ENCODE results near the gene KLHL15. TPM values are rescaled to one million over a fixed set of nuclear protein-coding genes. Genes with fewer than 3 reads are reported as not detected.

The KLHL15 gene
- total RNA-seq, 1 experiment from 2014 or later, result 12.0 TPM

- no peak for TF ChIP-seq CTCF (conservative IDR thresholded peaks at IDR 0.05; ENCODE audit: low read depth, low read length)
- TF ChIP-seq EZH2 (IDR thresholded peaks at IDR 0.05; ENCODE audit: borderline replicate concordance, low read depth, low read length, poor library complexity, severe bottlenecking), result no peak
- peaks cover 11% of the 10 kb centered on the region for H3K27me3 ChIP-seq (replicated peaks; ENCODE audit: insufficient read depth, low read depth, low read length, poor library complexity)
- peaks cover 22% of the 10 kb centered on the region for H3K36me3 ChIP-seq (ENCODE audit: insufficient read depth, low read length, poor library complexity, severe bottlenecking)
- CTCF ChIA-PET, result no interaction called here
- H3K27ac ChIP-seq (ENCODE audit: low read depth, low read length, poor library complexity, severe bottlenecking), result no peak overlapping the region
- no peak overlapping the region for H3K4me3 ChIP-seq (ENCODE audit: low read depth, low read length, poor library complexity, severe bottlenecking)
- no peaks in the 10 kb centered on the region for H3K9me3 ChIP-seq (ENCODE audit: low read depth, low read length, poor library complexity, severe bottlenecking)
- intact Hi-C loops (cut with micrococcal nuclease; ENCODE audit: unreplicated experiment), result no loop called here
- H3K4me1 ChIP-seq (ENCODE audit: insufficient read depth, low read length, poor library complexity, severe bottlenecking), result peaks cover 4% of the 10 kb centered on the region
- POLR2A ChIA-PET (ENCODE audit: low non-redundant PET), result no interaction called here
- BruUV-seq (replicated peaks), result no TSS peak
- DNase-seq (ENCODE audit: low spot score), result no peak
Observed at GRCh38 chrX:23990455-23990854, 36.5 kb downstream of the KLHL15 start.

- H3K9me3 ChIP-seq (ENCODE audit: low read depth, low read length, poor library complexity, severe bottlenecking), result no peaks in the 10 kb centered on the region
- no TSS peak for BruUV-seq (replicated peaks)
- peaks cover 4% of the 10 kb centered on the region for H3K4me1 ChIP-seq (ENCODE audit: insufficient read depth, low read length, poor library complexity, severe bottlenecking)
- H3K27ac ChIP-seq (ENCODE audit: low read depth, low read length, poor library complexity, severe bottlenecking), result no peak overlapping the region
- TF ChIP-seq EZH2 (IDR thresholded peaks at IDR 0.05; ENCODE audit: borderline replicate concordance, low read depth, low read length, poor library complexity, severe bottlenecking) (no peak), CTCF (conservative IDR thresholded peaks at IDR 0.05; ENCODE audit: low read depth, low read length) (no peak)
- no peak overlapping the region for H3K4me3 ChIP-seq (ENCODE audit: low read depth, low read length, poor library complexity, severe bottlenecking)
- intact Hi-C loops (cut with micrococcal nuclease; ENCODE audit: unreplicated experiment), result no loop called here
- no peak for DNase-seq (ENCODE audit: low spot score)
- ChIA-PET POLR2A (ENCODE audit: low non-redundant PET) (no interaction called here), CTCF (no interaction called here)
- H3K36me3 ChIP-seq (ENCODE audit: insufficient read depth, low read length, poor library complexity, severe bottlenecking), result peaks cover 22% of the 10 kb centered on the region
- H3K27me3 ChIP-seq (replicated peaks; ENCODE audit: insufficient read depth, low read depth, low read length, poor library complexity), result peaks cover 11% of the 10 kb centered on the region
Observed at GRCh38 chrX:23989689-23990088, 37.3 kb downstream of the KLHL15 start.

- BruUV-seq (replicated peaks), result no TSS peak
- H3K4me3 ChIP-seq (ENCODE audit: low read depth, low read length, poor library complexity, severe bottlenecking), result no peak overlapping the region
- ChIA-PET CTCF (no interaction called here), POLR2A (ENCODE audit: low non-redundant PET) (no interaction called here)
- intact Hi-C loops (cut with micrococcal nuclease; ENCODE audit: unreplicated experiment), result no loop called here
- H3K27me3 ChIP-seq (replicated peaks; ENCODE audit: insufficient read depth, low read depth, low read length, poor library complexity), result peaks cover 15% of the 10 kb centered on the region
- H3K4me1 ChIP-seq (ENCODE audit: insufficient read depth, low read length, poor library complexity, severe bottlenecking), result no peaks in the 10 kb centered on the region
- no peak for DNase-seq (ENCODE audit: low spot score)
- H3K27ac ChIP-seq (ENCODE audit: low read depth, low read length, poor library complexity, severe bottlenecking), result no peak overlapping the region
- H3K36me3 ChIP-seq (ENCODE audit: insufficient read depth, low read length, poor library complexity, severe bottlenecking), result peaks cover 14% of the 10 kb centered on the region
- TF ChIP-seq CTCF (conservative IDR thresholded peaks at IDR 0.05; ENCODE audit: low read depth, low read length) (no peak), EZH2 (IDR thresholded peaks at IDR 0.05; ENCODE audit: borderline replicate concordance, low read depth, low read length, poor library complexity, severe bottlenecking) (no peak)
- no peaks in the 10 kb centered on the region for H3K9me3 ChIP-seq (ENCODE audit: low read depth, low read length, poor library complexity, severe bottlenecking)
Observed at GRCh38 chrX:23982891-23983290, 44.1 kb downstream of the KLHL15 start.
